Left renal pelvis (tissue), 4 donors: ENCODE data around the gene PDE4B. TPM values are rescaled to one million over a fixed set of nuclear protein-coding genes. Genes with fewer than 3 reads are reported as not detected.
"Not testable (repeated sequence)": the region's sequence is repeated elsewhere in the genome, so short reads cannot be mapped to it uniquely, and the experiment has no call there.

ENCODE experiments used
- DNase-seq, 4 donors: peaks; one replicate each; pipeline ENCODE4 v3.0.0-alpha.2; 2013; ENCODE audit warnings: low read depth in 4 of 4, low spot score in 3 of 4
- polyA plus RNA-seq, 4 donors: library from polyadenylated mRNA; unstranded; fragments of 120-200 nt; gene quantifications; one replicate each; pipeline ENCODE4 v1.2.1, GENCODE V29; 2013; ENCODE audit not compliant: insufficient read length in 4 of 4

PDE4B gene
- polyA plus RNA-seq, 4 donors = 6.5 to 11.2 (median 8.3) TPM

- DNase-seq = no peak
Observed at GRCh38 chr1:66108624-66109023, 315.9 kb downstream of the PDE4B start.

DNA sequence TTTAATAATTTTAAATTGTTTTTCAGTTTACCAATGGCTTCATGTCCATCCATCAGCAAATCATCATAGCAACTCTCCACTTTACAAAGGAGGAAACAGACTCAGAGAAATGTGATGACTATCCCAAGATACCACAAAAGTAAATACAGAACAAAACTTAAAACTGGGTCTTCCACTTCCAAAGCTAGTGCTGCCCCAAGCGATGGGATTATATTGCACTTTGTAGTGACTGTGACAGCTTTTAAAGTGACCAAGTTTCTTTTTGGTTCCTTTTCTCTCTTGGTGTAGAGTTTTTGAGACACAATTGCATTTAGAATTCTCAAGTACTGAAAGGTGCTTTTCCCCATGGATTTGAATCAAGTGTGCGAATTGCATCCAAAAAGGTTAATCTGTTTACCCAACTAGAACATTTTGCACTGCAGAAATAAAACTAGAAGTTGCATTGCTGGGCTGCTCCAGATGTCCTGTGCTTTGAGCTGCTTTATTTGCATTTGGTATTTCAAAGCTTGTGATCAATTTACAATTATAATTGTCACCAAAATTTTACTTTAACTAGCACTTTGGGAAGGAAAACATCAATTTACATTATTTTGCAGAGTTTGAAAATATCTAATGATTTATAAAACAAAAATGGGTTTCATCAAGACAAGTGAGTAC is 320.2 kb downstream of the PDE4B start:
- DNase-seq = no peak

DNA sequence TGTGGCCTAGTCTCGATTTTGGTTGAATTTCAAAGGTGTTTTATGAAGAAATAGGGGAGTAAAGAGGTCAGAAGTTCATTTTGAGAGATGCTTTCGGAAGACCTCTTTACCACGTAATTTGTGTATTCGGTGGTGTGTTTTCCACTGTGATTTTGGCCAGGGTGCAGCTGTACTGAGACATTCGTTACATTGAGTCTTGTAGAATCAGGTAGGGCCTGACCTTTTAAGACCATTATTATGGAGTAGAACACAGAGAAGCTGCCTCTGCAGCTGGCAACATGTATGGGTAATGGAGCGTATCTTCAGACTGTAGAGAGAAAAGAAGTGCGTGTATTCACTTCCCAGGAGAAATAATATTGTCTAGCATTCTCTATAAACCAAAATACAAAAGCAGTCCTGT is 326.5 kb downstream of the PDE4B start:
- DNase-seq = no peak

DNA sequence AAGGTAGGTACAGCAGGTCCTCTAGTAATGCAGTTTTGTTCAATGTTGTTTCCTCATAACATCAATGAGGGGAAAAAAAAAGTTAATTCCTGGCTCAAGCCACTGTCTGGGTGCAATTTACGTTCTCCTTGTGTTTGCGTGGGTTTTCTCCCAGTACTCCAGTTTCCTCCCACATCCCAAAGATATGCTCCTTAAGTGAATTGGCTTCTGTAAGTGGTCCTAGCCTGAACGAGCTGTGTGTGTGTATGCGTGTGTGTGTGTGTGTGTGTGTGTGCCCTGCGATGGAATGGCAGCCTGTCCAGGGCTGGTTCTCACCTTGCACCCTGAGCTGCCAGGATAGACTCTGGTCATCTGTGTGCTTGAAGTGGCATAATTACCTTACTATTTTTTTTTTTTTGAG is 332.0 kb downstream of the PDE4B start:
- DNase-seq = no peak

GRCh38 chr1:66128641-66129040 is 335.9 kb downstream of the PDE4B start:
- DNase-seq = not testable (repeated sequence)

- DNase-seq = no peak
Observed at GRCh38 chr1:66132324-66132723, 339.6 kb downstream of the PDE4B start.

GRCh38 chr1:66134004-66134403 is 341.3 kb downstream of the PDE4B start:
- no peak for DNase-seq

DNA sequence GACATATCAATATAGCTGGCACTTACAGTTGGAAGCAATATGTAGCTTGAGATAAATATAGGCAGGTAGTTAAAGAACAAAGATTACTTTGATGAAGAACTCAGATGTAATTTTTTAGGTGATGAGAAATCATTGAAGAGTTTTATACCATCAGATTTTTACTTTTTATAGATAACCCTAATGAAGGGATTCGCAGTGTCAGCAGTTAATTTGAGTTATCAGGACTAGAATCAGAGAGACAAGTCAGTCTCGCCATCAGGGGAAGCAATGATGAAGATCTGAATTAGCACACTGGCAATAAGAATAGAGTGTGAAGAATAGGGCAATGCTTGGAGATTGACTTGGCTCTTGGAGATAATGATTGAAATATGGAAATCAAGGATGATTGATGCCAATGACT is 342.5 kb downstream of the PDE4B start:
- no peak for DNase-seq

DNA sequence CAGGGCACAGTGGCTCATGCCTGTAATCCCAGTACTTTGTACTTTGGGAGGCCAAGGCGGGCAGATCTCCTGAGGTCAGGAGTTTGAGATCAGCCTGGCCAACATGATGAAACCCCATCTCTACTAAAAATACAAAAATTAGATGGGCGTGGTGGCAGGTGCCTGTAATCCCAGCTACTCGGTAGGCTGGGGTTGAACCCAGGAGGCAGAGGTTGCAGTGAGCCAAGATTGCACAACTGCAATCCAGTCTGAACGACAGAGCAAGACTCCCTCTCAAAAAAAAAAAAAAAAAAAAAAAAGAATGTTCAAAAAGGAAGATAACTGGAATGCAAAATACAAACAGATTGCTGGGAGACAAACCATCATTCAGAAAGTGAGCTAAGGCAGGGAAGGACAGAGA is 343.7 kb downstream of the PDE4B start:
- DNase-seq = not testable (repeated sequence)

DNA sequence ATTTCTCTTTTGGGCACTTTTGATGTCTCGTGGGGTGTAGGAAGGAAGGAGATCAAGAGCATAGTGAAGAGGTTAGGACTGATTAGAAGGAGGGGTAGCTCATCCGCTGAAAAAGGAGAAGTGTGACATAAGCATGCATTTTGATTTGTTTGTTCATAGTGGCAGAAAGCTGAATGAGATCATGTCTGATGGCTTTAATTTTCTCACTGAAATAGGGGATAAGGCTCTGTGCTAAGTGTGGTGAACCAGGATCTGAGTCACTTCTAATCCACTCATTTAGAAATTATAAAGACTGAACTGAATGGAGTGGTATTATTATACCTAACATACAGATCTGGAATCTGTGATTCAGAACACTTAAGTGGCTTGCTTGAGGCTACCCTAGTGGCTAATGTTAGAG is 344.5 kb downstream of the PDE4B start:
- DNase-seq = no peak

DNA sequence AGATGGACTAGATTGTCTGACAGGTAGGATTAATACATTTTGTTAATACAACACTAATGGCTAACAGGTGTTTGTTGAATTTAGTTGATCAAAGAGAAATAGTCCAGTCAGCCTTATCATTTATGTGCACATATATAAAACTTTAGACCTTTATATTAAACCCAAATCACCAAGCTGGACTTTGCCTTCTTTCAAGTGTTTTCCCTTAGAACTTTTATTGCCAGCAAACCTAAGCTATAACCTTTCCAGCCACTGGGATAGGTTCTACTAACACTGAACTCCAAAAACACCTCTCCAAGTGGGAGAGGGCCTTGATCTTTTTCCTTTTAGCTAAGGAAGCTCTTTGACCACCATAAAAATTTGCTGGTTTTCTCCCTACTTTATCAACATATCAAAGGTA is 345.9 kb downstream of the PDE4B start:
- DNase-seq = no peak

- no peak for DNase-seq
Observed at GRCh38 chr1:66140072-66140471, 347.4 kb downstream of the PDE4B start.

DNA sequence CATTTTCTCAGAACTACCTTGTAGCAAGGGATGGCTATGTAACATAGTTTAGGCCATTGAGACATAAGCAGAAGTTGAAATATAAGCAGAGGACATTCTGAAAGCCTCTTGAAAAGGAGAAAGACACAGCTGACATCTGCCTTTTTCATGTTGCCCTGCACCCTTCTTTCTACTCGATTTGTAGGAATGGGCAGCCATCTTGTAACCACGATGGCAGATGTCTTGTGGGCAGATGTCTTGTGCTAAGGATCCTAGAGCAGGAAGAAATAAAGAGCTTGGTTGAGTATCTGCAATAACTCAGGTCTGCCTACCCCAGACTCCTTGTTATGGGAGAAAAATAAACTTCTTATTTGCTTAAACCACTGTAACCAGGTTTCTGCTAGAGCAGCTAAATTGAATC is 351.0 kb downstream of the PDE4B start:
- DNase-seq = no peak

- DNase-seq = no peak
Observed at GRCh38 chr1:66147226-66147835, 354.6 kb downstream of the PDE4B start.

GRCh38 chr1:66152034-66152433 is 359.3 kb downstream of the PDE4B start:
- DNase-seq = no peak

DNA sequence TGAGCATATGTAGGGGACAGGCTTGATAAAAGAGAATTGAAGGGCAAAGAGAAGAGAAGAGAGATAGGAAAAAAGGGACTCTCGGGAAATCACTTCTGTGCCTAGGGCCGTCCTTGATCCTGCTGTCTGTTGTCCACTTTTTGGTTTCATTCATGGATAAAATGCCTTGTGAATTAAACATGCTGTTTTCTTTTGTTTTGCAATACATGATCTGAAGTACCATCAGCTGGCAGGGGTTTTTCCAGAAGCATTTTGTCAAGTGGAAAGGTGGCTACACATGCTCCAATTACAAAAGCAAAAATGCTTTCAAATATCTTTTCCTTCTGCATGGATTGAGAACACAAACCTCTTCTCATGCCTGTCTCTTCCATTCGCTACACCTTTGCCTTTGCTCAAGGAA is 361.7 kb downstream of the PDE4B start:
- DNase-seq = no peak

GRCh38 chr1:66156144-66156543 is 363.4 kb downstream of the PDE4B start:
- no peak for DNase-seq

- DNase-seq = no peak
Observed at GRCh38 chr1:66159800-66160199, 367.1 kb downstream of the PDE4B start.

- no peak for DNase-seq
Observed at GRCh38 chr1:66160719-66161118, 368.0 kb downstream of the PDE4B start.

DNA sequence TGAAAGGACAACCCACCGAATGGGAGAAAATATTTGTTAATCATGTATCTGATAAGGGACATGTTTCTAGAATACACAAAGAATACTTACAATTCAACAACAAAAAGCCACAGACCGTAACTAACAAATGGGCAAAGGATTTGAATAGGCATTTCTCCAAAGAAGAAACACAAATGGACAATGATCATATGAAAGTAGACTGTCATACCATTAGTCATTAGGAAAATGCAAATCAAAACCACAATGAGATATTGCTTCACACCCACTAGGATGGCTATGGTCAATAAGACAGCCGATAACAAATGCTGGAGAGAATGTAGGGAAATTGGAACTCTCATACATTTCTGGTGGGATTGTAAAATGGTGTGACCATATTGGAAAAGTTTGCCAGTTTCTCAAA is 374.1 kb downstream of the PDE4B start:
- DNase-seq = no peak

GRCh38 chr1:66167267-66167666 is 374.6 kb downstream of the PDE4B start:
- no peak for DNase-seq

GRCh38 chr1:66168467-66168887 is 375.8 kb downstream of the PDE4B start:
- no peak for DNase-seq
